Sigmoid colon (tissue), 4 donors: Measurements from ENCODE around the gene GUK1.

ENCODE experiments used
- POLR2A ChIP-seq, 2 donors: fragments of 450-650 bp; IDR thresholded peaks; one replicate each; pipeline ENCODE4 v1.6.1; 2016; ENCODE audit warnings: antibody characterized with exemption in 2 of 2, mild to moderate bottlenecking in 2 of 2, moderate library complexity in 2 of 2
- POLR2AphosphoS5 ChIP-seq, 4 donors: sonication (generic); formaldehyde crosslinking; IDR thresholded peaks; one replicate each; pipeline ENCODE4 v1.6.1; 2017; ENCODE audit warnings: antibody characterized with exemption in 4 of 4
- TF ChIP-seq, protein P1 (sequence below), 4 experiments: fragments of 450-650 bp in 3 of 4; fragments of 200-600 bp in 1 of 4; IDR thresholded peaks; one replicate each; pipeline ENCODE4 v1.5.1; 2016 to 2019; ENCODE audit warnings: antibody characterized with exemption in 4 of 4, mild to moderate bottlenecking in 3 of 4, moderate library complexity in 2 of 4

- TF ChIP-seq, protein P1, sequence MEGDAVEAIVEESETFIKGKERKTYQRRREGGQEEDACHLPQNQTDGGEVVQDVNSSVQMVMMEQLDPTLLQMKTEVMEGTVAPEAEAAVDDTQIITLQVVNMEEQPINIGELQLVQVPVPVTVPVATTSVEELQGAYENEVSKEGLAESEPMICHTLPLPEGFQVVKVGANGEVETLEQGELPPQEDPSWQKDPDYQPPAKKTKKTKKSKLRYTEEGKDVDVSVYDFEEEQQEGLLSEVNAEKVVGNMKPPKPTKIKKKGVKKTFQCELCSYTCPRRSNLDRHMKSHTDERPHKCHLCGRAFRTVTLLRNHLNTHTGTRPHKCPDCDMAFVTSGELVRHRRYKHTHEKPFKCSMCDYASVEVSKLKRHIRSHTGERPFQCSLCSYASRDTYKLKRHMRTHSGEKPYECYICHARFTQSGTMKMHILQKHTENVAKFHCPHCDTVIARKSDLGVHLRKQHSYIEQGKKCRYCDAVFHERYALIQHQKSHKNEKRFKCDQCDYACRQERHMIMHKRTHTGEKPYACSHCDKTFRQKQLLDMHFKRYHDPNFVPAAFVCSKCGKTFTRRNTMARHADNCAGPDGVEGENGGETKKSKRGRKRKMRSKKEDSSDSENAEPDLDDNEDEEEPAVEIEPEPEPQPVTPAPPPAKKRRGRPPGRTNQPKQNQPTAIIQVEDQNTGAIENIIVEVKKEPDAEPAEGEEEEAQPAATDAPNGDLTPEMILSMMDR (IDR thresholded peaks at IDR 0.05), result no peak
- TF ChIP-seq POLR2AphosphoS5 (IDR thresholded peaks at IDR 0.05) (peak in 2 of 4 donors; percentile 42 to 54), POLR2A (IDR thresholded peaks at IDR 0.05) (no peak)
Observed at GRCh38 chr1:228174482-228175315, 34.6 kb downstream of the GUK1 start.
